D341Med (cell line): ENCODE results near the gene MTERF2.

Source experiments
- DNase-seq: peaks from one replicate; pipeline ENCODE4 v3.0.0; 2012; ENCODE audit warnings: low spot score

Gene MTERF2

DNA sequence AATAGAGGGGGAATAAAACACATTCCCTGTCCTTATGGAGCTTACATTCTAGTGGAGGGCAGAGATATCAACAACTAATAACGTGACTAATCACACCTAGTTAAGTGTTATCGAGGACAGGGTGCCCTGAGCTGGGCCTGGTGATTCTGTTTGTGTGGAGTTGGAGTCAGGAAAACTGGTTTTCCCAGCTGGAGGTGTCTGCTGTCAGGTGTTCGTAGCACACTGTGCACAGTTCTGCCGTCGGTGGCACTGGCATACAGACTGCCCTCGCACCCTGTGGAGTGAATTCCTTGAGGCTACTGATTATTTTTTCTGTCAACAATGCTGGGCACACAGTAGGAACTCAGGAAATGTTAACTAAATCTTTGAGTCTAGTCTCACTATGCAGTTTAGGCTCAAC, 900 bp upstream of the MTERF2 start:
- DNase-seq = no peak

DNA sequence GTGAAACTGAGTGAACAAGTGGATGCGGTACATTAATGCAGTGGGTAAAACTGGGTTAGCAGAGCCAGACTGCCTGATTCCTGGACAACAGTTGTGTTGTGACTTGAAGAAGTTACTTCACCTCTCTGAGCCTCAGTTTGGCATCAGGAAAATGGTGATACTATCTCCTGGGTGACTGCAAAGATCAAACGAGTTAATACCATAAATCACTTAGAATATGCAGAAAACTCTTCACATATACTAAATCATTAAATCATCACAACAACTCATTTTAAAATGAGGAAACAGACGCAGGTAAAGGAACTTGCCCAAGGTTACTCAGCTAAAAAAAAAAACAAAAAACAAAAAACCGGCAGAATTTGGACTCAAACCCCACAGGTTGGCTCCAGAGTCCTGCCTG, 811 bp downstream of the MTERF2 start:
- no peak for DNase-seq

DNA sequence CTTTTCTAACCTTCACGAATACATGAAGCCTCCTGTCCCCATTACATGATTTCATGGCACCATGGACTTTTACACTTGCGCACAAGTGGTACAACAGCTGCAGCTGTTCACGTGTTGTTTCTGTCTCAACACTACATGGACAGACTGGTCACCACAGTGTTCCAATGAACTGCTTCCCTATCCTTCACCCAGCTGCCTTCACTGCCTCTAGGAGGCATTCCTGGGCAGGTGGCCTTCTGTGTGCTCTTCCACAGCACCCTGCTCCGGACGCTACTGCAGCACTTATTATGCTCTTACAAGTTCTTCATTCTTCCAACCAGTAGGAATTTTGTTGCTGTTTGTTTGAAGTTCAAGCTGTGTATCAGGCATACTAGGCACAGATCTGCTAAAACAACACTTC, 1.5 kb downstream of the MTERF2 start:
- no peak for DNase-seq

DNA sequence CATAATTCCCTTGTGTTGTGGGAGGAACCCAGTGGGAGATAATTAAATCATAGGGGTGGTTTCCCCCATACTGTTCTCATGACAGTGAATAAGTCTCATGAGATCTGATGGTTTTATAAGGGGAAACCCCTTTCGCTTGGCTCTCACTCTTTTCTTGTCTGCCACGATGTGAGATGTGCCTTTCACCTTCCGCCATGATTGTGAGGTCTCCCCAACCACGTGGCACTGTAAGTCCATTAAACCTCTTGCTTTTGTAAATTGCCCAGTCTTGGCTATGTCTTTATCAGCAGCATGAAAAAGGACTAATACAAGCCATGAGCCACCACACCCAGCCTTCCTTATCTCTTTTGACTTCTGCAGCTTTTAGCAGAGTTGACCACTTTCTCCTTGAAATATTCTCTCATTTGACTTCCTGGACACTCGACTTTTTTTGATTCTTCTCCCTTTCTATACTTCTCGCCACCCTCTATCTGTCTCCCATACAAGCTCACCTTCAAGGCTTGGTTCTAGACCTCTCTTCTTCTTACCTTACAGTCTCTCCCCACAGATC, 2.3 kb downstream of the MTERF2 start:
- no peak for DNase-seq

DNA sequence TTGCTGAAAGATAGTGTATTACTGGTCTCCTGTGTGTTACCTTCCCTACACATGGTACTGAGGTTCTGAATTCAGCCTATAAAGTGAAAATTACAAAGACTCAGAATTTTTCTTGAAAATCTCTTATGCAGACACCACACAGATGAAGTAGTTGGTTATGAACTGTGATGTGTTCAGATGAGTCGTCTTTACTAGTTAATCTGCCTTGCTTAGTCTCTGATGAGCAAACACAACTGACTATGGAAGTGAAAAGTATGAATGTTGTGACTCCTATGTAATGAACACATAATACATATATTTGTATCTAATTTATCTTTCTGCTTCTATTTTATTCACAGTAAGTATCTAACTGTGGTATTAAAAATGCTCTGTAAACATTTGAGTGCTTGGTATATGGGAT, 4.7 kb downstream of the MTERF2 start:
- no peak for DNase-seq

DNA sequence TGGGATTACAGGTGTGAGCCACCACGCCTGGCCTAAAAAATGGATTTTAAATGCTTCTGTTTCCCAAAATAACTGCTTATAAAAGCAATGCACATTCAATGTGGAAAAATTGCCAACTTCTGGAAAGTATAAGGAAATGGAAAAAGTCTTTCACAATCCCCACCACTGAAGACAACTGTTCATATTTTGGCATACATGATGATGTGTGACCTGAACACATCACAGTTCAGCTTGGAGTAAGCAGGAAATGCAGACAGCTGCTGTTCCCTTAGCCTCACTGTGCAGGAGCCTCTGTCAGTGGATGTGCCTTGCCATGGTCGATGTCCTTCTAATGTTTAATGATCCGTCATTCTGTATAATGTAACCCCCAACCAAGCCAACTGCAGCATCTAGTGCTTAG, 5.2 kb downstream of the MTERF2 start:
- no peak for DNase-seq

DNA sequence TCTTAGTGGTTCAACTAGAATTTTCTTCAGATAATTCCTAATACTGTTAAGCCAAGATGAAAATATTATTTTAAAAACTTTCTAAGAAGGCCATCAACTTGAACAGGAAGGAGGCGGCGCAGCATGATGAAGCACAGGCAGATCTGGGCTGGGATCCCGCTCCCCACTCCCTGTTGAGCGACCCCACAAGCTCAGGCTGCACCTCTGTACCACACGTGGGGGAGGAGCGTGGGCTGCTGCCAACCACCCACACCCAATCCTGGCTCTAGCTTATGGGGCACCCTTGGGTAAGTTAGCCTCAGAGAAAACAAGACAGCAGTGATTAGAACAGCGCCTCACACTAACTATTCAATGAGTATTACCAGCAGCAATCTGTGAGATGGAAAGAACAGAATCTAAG, 6.0 kb downstream of the MTERF2 start:
- DNase-seq = no peak

DNA sequence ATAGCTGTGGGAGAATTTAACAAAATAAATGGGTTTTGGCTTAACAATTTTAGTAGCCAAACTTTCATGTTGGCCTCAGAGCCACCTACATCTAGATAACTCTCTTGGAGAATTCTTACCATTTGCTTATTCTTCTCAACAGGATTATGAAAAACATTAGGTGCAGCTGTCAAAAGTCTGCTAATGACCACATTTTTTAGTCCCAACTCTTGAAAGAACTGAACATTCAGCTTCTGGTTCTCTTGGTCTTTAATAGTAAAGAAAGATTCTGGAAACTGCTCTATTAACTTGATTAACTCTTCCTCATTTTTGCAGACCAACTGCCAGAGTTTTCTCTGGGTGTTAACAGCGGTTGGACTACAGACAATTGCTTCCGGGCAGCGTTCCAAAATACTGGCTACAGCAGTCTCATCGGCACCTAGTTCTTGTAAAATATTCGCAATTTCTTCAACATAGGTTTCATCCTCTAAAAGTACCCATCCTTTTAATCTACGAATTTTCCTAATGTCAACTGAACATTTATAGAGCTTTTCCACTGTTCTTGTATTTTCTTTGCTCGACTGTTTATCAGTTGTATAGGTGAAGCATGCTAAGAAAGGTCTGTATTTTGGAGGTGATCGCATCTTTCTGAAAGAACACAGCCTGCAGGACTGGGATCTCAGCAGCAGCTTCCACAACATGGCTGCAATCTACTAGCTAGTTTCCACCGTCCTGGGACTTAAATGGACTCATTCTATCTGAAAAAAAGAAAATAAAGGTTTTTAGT, 8.7 kb downstream of the MTERF2 start:
- DNase-seq = no peak

DNA sequence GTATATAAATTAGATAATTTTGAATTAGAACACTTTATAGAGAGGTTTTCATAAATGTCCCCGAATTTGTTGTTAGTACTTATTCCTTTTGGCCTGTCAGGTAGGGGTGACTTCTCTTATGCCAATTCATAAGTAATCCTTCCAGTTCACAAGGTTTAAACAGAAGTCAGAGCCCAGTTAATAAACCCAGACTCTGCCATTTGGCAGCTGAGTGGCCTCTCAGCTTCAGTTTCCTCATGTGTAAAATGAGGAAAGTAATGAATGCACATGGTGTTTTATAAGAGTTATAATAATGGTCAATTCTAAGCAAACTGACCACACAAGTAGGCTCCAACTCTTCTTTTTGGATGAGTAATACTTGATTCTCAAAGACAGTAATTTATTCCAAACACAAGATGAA, 10.3 kb downstream of the MTERF2 start:
- no peak for DNase-seq

DNA sequence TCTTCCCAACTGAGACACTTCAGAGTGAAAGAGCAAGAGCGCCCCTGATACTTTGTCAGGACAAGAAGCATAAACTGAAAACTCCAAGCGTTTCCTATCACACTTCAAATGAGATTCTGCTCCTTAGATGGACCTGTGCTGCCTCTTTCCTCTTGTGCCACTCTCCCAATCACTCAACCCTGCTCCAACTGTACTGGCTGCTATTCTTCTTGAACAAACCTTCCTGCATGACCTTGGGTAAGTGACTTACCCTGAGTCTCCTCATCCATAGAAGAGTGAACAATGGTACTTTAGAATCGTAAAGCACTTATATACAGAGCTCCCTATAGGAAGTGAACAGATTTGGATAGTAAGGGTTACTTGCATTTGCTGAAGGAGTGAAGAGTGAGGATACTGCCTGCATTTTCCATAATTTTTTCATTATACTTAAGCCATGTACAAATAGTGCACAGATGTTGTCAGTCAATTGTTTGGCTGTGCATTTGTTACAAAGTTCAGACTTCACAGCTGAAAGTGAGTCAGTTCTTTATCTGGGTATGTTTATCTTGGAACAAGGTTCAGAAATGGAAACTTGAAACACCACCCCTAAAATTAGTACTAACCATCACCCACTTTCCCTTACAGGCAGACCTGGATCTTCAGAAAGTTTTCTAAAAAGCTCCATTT, 10.8 kb downstream of the MTERF2 start:
- DNase-seq = no peak

DNA sequence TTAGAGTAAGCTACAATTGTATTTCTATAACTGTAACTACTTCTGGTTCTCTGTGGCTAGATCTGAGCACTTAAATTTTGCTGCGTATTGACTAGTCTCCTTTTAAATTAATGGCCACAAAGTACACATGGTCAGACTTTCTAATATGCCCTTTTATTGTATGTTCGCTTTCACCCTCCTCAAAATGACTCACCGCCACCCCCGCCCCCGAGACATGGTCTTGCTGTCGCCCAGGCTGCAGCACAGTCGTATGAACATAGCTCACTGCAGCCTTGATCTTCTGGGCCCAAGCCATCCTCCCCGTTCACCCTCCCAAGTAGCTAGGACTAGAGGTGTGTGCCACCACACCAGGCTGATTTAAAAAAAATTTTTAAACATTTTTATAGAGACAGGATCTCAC, 11.8 kb downstream of the MTERF2 start:
- DNase-seq = no peak

DNA sequence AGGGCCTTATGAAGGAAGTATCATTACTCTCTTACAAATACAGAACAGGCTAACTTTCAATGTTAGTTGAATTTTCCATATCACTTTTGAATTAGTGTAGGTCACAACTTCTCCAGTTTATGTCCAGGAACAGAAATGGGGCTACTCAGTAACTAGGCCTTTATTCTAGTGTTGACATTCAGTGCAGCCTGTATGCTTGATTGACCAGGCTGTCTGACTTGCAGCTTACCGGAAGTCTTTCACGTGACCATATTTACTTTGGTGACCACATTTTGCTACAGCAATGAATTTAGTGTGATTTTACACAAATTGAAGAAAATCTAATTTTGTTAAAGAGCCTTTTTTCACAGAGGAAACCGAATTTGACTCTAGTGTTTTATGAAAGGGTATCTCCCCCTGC, 12.4 kb downstream of the MTERF2 start:
- DNase-seq = no peak

DNA sequence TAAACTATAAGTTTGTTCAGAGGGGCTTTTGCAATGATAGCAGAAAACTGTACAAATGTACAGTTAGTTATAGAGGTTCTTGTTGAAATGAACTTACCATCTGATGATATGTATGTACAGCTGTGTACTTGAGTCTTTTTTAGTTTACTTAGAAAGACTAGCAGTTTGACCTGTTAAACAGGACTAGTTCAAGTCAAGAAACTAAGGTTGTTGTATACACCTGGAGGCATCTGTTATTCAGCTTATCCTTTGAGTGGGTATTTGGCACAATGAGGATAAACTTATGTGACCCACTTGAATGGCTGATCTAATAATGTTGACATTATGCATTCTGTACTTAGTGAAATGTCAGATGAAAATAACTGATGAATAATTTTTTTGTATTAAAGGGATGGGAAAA, 13.4 kb downstream of the MTERF2 start:
- DNase-seq = no peak

DNA sequence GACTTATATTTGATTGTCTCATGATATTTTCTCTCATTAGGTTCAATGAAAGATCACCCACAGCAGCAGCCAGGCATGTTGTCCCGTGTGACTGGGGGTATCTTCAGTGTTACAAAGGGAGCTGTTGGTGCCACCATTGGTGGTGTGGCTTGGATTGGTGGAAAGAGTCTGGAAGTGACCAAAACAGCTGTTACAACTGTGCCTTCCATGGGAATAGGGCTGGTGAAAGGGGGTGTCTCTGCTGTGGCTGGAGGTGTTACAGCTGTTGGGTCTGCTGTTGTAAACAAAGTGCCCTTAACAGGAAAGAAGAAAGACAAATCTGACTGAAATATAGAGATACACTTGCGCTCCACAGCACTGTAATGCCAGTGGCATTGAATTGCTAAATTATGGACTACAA, 15.9 kb downstream of the MTERF2 start:
- DNase-seq = no peak

DNA sequence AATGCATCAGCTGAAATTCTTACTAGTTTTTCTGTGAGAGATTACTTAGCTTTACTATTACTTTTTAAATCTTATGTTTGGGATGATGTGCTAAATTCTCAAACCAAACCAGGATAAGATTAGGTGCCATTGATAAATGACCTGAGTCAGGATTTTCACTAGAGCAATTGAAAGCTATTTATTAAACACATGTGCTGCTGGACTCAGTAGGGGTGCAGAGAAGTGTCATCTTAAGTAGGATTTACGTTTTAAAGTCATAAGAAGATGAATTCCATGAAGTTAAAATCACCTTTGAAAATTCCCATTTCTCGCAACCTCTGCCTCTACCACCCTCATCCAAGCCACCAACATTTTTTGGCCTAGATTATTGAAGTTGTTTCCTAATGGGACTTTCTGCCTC, 22.4 kb downstream of the MTERF2 start:
- no peak for DNase-seq

DNA sequence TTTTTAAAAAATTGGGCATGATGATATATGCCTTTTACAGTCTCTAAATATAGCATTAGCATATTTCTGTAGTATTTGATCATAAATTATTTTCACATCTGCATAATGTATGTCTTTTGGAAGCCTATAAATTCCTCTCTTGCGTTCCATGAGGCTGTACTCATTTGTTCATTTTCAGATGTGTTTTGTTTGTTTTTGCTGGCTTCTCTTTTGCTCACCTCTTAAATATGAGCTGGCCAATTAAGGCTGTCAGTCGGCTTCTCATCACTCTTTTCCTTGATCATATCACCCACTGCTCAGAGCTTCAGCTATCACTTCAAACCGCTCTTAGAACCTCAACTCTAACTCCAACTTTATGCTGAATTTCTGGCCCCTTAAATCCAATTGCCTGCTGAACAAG, 24.7 kb downstream of the MTERF2 start:
- DNase-seq = no peak

DNA sequence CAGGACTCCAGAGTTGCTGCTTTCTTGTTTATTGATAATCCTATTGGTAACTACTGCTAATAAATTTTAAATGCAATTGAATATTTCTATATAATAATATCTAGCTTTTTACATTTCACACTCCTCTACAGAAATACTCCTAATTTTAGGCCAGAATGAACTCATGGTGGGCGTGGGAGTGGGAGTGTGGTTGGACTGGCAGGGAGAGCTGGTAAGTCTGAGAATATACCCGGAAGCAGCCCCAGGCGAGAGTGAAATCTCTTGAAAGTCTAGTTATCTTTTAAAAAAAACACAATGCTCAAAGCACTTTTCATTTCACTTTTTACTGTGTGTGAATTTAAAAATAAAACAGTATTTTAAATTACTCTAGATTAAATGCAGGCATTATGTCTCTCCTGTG, 26.5 kb downstream of the MTERF2 start:
- DNase-seq = no peak

DNA sequence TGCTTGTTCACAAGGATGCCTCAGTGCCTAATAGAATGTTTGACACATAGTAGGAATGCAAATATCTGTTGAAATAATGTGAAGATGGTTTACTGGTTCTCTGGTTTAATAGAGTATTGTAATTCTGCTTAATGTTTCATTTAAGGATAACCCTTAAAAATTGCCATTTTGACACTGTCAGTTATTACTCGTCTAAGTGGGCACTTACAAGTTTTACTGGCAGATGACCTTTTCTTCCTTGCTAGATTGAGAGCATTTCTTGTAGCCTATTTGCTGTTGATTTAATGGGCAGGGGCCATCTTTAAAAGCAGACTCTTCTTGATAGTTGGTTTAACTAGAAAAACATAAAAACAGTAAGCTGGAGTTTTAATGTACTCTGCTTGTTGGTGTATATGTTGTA, 29.4 kb downstream of the MTERF2 start:
- no peak for DNase-seq

DNA sequence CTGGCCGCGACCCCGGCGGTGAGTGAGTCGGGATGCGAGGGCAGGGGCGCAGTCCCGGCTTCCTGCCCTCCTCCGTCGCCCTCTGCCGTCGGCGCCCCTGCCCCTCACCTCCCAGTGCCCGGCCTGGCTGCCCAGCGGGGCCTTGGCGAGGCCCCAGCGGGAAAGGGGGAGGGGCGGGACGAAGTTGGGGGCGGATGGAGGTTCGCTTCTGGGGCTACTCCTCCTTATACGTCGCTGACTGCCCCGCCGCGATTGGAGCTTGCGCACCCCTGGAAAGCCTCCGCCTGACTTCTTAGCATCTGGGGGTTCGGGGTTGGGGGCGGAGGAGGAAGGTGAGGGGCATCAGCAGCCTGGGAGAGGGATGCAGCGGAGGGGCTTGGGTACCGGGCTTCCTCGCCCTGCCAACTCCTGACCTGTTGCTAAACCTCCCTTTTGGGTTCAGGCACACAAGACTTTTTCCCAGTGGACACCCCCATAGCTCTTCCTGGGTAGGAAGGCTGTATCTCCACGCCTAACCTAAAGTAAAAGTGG, 30.8 kb downstream of the MTERF2 start:
- DNase-seq = no peak

DNA sequence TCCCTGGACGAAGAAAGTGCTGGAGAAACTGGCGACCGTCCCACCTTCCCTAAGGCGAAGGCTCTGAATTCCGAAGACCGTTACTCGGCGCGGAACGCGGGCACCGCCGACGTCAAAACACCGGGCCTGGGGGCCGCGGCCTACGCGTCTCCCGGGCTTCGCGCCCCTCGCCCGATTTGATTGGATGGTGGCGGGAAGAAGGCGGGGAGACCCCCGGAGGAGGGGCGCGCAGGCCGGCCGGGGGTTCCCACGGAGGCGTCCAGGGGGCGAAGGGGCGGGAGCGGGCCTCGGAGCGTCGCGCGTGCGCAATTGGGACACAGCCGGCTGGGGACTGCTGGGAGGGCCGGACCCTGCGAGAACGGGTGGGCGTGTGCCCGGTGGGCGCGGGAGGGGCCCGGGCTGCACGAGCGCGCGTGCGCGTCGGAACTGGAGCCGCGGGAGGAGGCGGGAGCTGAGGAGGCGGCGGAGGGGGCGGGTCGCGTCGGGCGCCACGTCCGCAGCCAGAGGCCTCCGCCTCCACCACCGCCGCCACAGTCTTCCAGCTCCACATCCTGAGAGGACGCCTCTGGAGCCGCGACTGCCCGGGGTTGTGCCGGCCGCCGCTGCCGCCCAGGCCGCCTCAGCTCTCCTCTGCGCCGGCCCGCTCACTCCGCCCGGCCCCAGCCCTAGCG, 31.4 kb downstream of the MTERF2 start, which contains the start of gene TMEM263:
Gene TMEM263 (plus strand): TSS at position 531 of the 671 bp plus-strand sequence. CDS start 11,210 bp downstream, outside the sequence.
- peak; percentile 100 for DNase-seq

DNA sequence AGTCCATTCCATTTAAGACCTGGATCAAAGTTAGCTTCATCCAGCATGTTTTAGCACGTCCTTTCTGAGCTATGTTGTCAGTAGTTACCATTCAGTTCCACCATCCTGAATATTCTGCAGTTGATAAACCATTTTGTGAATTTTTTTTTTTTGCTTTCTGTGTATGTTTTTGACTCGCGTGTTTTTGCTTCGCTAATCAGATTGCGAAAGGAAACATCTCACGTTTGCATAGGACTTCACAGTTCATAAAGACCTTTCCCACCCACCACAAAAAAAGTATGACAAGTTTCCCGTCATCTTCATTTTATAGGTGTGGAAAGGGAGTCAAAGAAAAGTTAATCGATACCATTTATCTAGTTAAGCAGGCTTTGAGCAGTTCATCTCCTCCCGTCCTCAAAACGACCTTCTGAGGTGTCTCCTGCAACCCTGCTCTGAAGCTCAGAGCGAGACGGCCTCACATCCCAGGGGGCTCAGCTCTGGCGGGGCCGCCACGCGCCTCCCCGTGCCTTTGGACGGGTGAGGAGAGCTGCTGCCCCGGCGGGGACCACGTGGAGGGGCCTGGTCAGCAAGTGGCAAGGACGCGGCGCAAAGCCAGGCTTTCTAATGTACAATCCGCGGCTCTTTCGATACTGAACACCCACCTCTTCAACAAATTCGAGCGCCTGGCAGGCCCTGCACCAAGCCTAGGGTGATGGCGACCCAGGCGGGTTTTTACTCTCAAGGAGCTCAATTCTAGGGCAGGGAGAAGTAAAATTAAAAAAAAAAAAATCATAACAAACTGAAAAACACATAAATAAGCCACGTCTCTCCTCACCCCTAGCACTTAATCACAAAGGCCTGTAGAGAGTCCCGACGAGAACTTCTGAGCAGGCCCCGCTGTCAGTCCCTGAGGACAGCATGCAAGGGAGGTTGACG, 32.2 kb downstream of the MTERF2 start:
- DNase-seq = peak; percentile 42
